SU-DHL-6 (cell line): Measurements from ENCODE around the gene INTS3.

Experiments used
- EZH2phosphoT487 ChIP-seq: fragments of 200-600 bp; sonication (generic), shearing (Covaris generic); conservative IDR thresholded peaks from 2 replicates; pipeline ENCODE4 v1.6.1; 2018; ENCODE audit warnings: mild to moderate bottlenecking, antibody characterized with exemption, low read length, moderate library complexity, mixed read lengths
- TF ChIP-seq, protein P1 (sequence below): fragments of 200-600 bp; sonication (generic); IDR thresholded peaks from one replicate; pipeline ENCODE4 v1.5.1; 2017; ENCODE audit warnings: antibody characterized with exemption, mild to moderate bottlenecking, low read length, moderate library complexity; ENCODE audit not compliant: insufficient read depth, poor library complexity, severe bottlenecking

GRCh38 chr1:153685544-153686340, 42.1 kb upstream of the INTS3 start:
- TF ChIP-seq, protein P1, sequence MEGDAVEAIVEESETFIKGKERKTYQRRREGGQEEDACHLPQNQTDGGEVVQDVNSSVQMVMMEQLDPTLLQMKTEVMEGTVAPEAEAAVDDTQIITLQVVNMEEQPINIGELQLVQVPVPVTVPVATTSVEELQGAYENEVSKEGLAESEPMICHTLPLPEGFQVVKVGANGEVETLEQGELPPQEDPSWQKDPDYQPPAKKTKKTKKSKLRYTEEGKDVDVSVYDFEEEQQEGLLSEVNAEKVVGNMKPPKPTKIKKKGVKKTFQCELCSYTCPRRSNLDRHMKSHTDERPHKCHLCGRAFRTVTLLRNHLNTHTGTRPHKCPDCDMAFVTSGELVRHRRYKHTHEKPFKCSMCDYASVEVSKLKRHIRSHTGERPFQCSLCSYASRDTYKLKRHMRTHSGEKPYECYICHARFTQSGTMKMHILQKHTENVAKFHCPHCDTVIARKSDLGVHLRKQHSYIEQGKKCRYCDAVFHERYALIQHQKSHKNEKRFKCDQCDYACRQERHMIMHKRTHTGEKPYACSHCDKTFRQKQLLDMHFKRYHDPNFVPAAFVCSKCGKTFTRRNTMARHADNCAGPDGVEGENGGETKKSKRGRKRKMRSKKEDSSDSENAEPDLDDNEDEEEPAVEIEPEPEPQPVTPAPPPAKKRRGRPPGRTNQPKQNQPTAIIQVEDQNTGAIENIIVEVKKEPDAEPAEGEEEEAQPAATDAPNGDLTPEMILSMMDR: no peak
- no peak for TF ChIP-seq EZH2phosphoT487
